Measurements from ENCODE around the gene PDK1.

DNA sequence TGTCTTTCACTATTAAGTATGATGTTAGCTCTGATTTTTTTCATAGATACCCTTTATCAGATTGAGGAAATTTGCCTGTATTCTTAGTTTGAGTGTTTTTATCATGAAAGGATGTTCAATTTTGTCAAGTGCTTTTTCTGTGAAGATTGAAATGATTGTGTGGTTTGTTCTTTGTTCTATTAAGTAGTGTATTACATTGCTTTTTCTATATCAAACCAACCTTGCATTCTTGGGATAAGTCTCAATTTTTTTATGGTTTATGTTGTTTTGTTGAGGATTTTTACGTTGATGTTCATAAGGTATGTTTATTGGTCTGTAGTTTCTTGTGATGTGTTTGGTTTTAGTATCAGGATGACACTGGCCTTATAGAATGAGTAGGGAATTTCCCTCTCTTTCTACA, 19.1 kb downstream of the PDK1 start:
- TF ChIP-seq TAF1 (IDR thresholded peaks at IDR 0.05; ENCODE audit: low read depth, low read length) (no peak), POLR2AphosphoS5 (IDR thresholded peaks at IDR 0.05; ENCODE audit: low read depth, low read length) (no peak), POLR2A (IDR thresholded peaks at IDR 0.05; ENCODE audit: low read depth, low read length) (no peak), SPI1 (IDR thresholded peaks at IDR 0.05; ENCODE audit: low read depth, low read length) (no peak), PAX5 (IDR thresholded peaks at IDR 0.05; ENCODE audit: insufficient read depth, low read length, severe bottlenecking) (no peak)

All from GM12891 (cell line).